H9 (cell line): ENCODE results near the gene SLC17A9. TPM values are rescaled to one million over a fixed set of nuclear protein-coding genes. Genes with fewer than 3 reads are reported as not detected.

Experiments used
- DNase-seq: peaks from one replicate; pipeline ENCODE4 v3.0.0-alpha.2; 2017
- H2AFZ ChIP-seq: one replicate; pipeline ENCODE4 v1.6.1; 2013; ENCODE audit warnings: mild to moderate bottlenecking, low read length, control low read depth, moderate library complexity
- H2AK5ac ChIP-seq: 2 replicates; pipeline ENCODE4 v1.6.1; 2013; ENCODE audit warnings: low read length, control low read depth, mixed read lengths; ENCODE audit not compliant: insufficient read length
- H2BK120ac ChIP-seq: one replicate; pipeline ENCODE4 v1.6.1; 2013; ENCODE audit warnings: low read depth, mild to moderate bottlenecking, low read length, control low read depth, inconsistent platforms; ENCODE audit not compliant: poor library complexity, severe bottlenecking
- H2BK12ac ChIP-seq: 2 replicates; pipeline ENCODE4 v1.6.1; 2013; ENCODE audit warnings: low read length, control low read depth, mixed read lengths, low read depth; ENCODE audit not compliant: insufficient read length
- H2BK15ac ChIP-seq: 2 replicates; pipeline ENCODE4 v1.6.1; 2013; ENCODE audit warnings: low read depth, low read length, control low read depth
- H2BK20ac ChIP-seq: one replicate; pipeline ENCODE4 v1.6.1; 2013; ENCODE audit warnings: low read depth, mild to moderate bottlenecking, low read length, control low read depth, inconsistent platforms; ENCODE audit not compliant: poor library complexity, severe bottlenecking
- H2BK5ac ChIP-seq: 2 replicates; pipeline ENCODE4 v1.6.1; 2013; ENCODE audit warnings: low read length, control low read depth, mixed read lengths; ENCODE audit not compliant: insufficient read length
- H3K14ac ChIP-seq: 2 replicates; pipeline ENCODE4 v1.6.1; 2013; ENCODE audit warnings: low read length, control low read depth; ENCODE audit not compliant: insufficient read depth
- H3K18ac ChIP-seq: 2 replicates; pipeline ENCODE4 v1.6.1; 2013; ENCODE audit warnings: low read depth, mild to moderate bottlenecking, mixed read lengths, low read length, control low read depth; ENCODE audit not compliant: insufficient read length
- H3K23ac ChIP-seq: 2 replicates; pipeline ENCODE4 v1.6.1; 2013; ENCODE audit warnings: low read length, control low read depth, mixed read lengths, low read depth; ENCODE audit not compliant: insufficient read length
- H3K23me2 ChIP-seq: 2 replicates; pipeline ENCODE4 v1.6.1; 2013; ENCODE audit warnings: low read depth, mild to moderate bottlenecking, mixed read lengths, low read length, control low read depth; ENCODE audit not compliant: insufficient read length, poor library complexity, severe bottlenecking
- H3K27ac ChIP-seq: 2 replicates; pipeline ENCODE4 v1.5.1; 2013; ENCODE audit warnings: low read length, control low read depth, mixed read lengths, low read depth; ENCODE audit not compliant: insufficient read length
- H3K27me3 ChIP-seq: 2 replicates; pipeline ENCODE4 v1.6.1; 2013; ENCODE audit warnings: low read length, control low read depth, inconsistent platforms; ENCODE audit not compliant: insufficient read depth
- H3K4ac ChIP-seq: 2 replicates; pipeline ENCODE4 v1.6.1; 2013; ENCODE audit warnings: low read depth, mild to moderate bottlenecking, control low read depth, inconsistent platforms, low read length, moderate library complexity
- H3K4me1 ChIP-seq: 2 replicates; pipeline ENCODE4 v1.6.1; 2013; ENCODE audit warnings: low read length, control low read depth, inconsistent platforms; ENCODE audit not compliant: insufficient read depth
- H3K4me2 ChIP-seq: 2 replicates; pipeline ENCODE4 v1.6.1; 2013; ENCODE audit warnings: low read length, control low read depth, mixed read lengths; ENCODE audit not compliant: insufficient read length, insufficient read depth
- H3K56ac ChIP-seq: 2 replicates; pipeline ENCODE4 v1.6.1; 2013; ENCODE audit warnings: low read depth, mild to moderate bottlenecking, mixed read lengths, low read length, control low read depth; ENCODE audit not compliant: insufficient read length
- H3K79me1 ChIP-seq: 2 replicates; pipeline ENCODE4 v1.6.1; 2013; ENCODE audit warnings: low read depth, mild to moderate bottlenecking, moderate library complexity, low read length, control low read depth, inconsistent platforms; ENCODE audit not compliant: insufficient read depth, poor library complexity, severe bottlenecking
- H3K79me2 ChIP-seq: 2 replicates; pipeline ENCODE4 v1.6.1; 2013; ENCODE audit warnings: low read length, control low read depth, inconsistent platforms; ENCODE audit not compliant: insufficient read depth
- H3K9ac ChIP-seq: 2 replicates; pipeline ENCODE4 v1.6.1; 2013; ENCODE audit warnings: low read length, control low read depth, mixed read lengths; ENCODE audit not compliant: insufficient read length; ENCODE audit errors: extremely low read depth
- H3K9me3 ChIP-seq: one replicate; pipeline ENCODE4 v1.6.1; 2013; ENCODE audit warnings: low read depth, low read length, inconsistent platforms; ENCODE audit not compliant: control insufficient read depth
- H3T11ph ChIP-seq: one replicate; pipeline ENCODE4 v1.6.1; 2013; ENCODE audit warnings: mild to moderate bottlenecking, low read length, control low read depth, inconsistent platforms
- H4K20me1 ChIP-seq: one replicate; pipeline ENCODE4 v1.6.1; 2013; ENCODE audit not compliant: control insufficient read depth, insufficient read length, insufficient read depth
- H4K5ac ChIP-seq: 2 replicates; pipeline ENCODE4 v1.6.1; 2013; ENCODE audit warnings: low read depth, mild to moderate bottlenecking, mixed read lengths, low read length, control low read depth; ENCODE audit not compliant: insufficient read length
- H4K8ac ChIP-seq: replicated peaks from 2 replicates; pipeline ENCODE4 v1.6.1; 2013; ENCODE audit warnings: low read length, control low read depth, mixed read lengths, low read depth; ENCODE audit not compliant: insufficient read length
- H4K91ac ChIP-seq: 2 replicates; pipeline ENCODE4 v1.6.1; 2013; ENCODE audit warnings: low read depth, mild to moderate bottlenecking, moderate library complexity, mixed read lengths, low read length, control low read depth; ENCODE audit not compliant: insufficient read length
- H3K27ac Mint-ChIP-seq, 3 experiments: 2 replicates in 2 of 3; 3 replicates in 1 of 3; pipeline ENCODE4 v1.8.0; 2020 to 2021; ENCODE audit warnings: mixed read lengths in 3 of 3, mild to moderate bottlenecking in 1 of 3, moderate library complexity in 1 of 3
- H3K27me3 Mint-ChIP-seq: 2 replicates; pipeline ENCODE4 v1.8.0; 2021; ENCODE audit warnings: low read depth, mild to moderate bottlenecking, moderate library complexity, mixed read lengths
- H3K36me3 Mint-ChIP-seq, 3 experiments: 2 replicates in 2 of 3; 3 replicates in 1 of 3; pipeline ENCODE4 v1.8.0; 2020 to 2021; ENCODE audit warnings: low read depth in 3 of 3, mixed read lengths in 3 of 3; ENCODE audit not compliant: insufficient read depth in 1 of 3
- H3K4me1 Mint-ChIP-seq, 2 experiments: 2 replicates each; pipeline ENCODE4 v1.8.0; 2020; ENCODE audit warnings: mixed read lengths in 2 of 2
- H3K4me3 Mint-ChIP-seq, 2 experiments: 2 replicates in 1 of 2; 3 replicates in 1 of 2; pipeline ENCODE4 v1.8.0; 2020 to 2021; ENCODE audit warnings: mild to moderate bottlenecking in 2 of 2, mixed read lengths in 2 of 2, moderate library complexity in 1 of 2
- H3K9me3 Mint-ChIP-seq, 2 experiments: 2 replicates in 1 of 2; 3 replicates in 1 of 2; pipeline ENCODE4 v1.8.0; 2020; ENCODE audit warnings: mild to moderate bottlenecking in 2 of 2, mixed read lengths in 2 of 2, moderate library complexity in 1 of 2
- CTCF ChIP-seq: fragments of 200-600 bp; sonication (generic); conservative IDR thresholded peaks from 3 replicates; pipeline ENCODE4 v1.8.0; 2021; ENCODE audit warnings: antibody characterized with exemption, mild to moderate bottlenecking
- whole genome bisulfite sequencing: extraction: QIAGEN DNeasy Blood & Tissue Kit; methylation state at CpG from one replicate; pipeline ENCODE4 v1.1.7; 2013; ENCODE audit warnings: missing lambda C conversion rate, low lambda C conversion rate, mixed read lengths; ENCODE audit not compliant: insufficient read length; ENCODE audit errors: extremely low coverage; 5-methylcytosine and 5-hydroxymethylcytosine counted together
- total RNA-seq: library from RNA; stranded (reverse); gene quantifications from 2 replicates; pipeline ENCODE4 v1.2.1, GENCODE V29; 2021

Gene SLC17A9
- total RNA-seq, 1 experiment from 2014 or later, result 20.9 TPM

- no peak overlapping the region for H3K23ac ChIP-seq
- no peak overlapping the region for H2BK12ac ChIP-seq
- Mint-ChIP-seq H3K27ac (peak overlapping the region; percentile 93 to 97 (median 96); a peak in 4 of 7 replicates), H3K36me3 (peaks cover 0 to 4% (median 2%) of the 10 kb centered on the region in 3 experiments; a peak in 4 of 7 replicates), H3K27me3 (no peaks in the 10 kb centered on the region), H3K9me3 (no peaks in the 10 kb centered on the region), H3K4me3 (peak overlapping the region; percentile 92 to 97), H3K4me1 (peaks cover 58 to 60% of the 10 kb centered on the region in 2 experiments)
- no peak overlapping the region for H3K27ac ChIP-seq
- no peaks in the 10 kb centered on the region for H3K27me3 ChIP-seq
- H3K79me1 ChIP-seq, result no peaks in the 10 kb centered on the region
- no peak overlapping the region for H3T11ph ChIP-seq
- no peak for TF ChIP-seq CTCF
- H3K56ac ChIP-seq, result no peak overlapping the region
- no CpG with 5 or more reads among the region's 4 CpGs for WGBS
- H2BK20ac ChIP-seq, result no peak overlapping the region
- H2BK5ac ChIP-seq, result no peak overlapping the region
- no peak overlapping the region for H2BK120ac ChIP-seq
- peaks cover 12% of the 10 kb centered on the region for H4K20me1 ChIP-seq
- no peak overlapping the region for H4K91ac ChIP-seq
- H3K23me2 ChIP-seq, result peaks cover 38% of the 10 kb centered on the region
- peaks cover 17% of the 10 kb centered on the region for H3K4me1 ChIP-seq
- H3K9ac ChIP-seq, result peak overlapping the region; percentile 94
- DNase-seq, result no peak
- H2AFZ ChIP-seq, result no peak overlapping the region
- H3K14ac ChIP-seq, result no peak overlapping the region
- H2BK15ac ChIP-seq, result no peak overlapping the region
- H3K4me2 ChIP-seq, result peak overlapping the region; percentile 100
- H3K79me2 ChIP-seq, result peaks cover 65% of the 10 kb centered on the region
- H2AK5ac ChIP-seq, result no peak overlapping the region
- no peak overlapping the region for H3K4ac ChIP-seq
- no peak overlapping the region for H3K18ac ChIP-seq
- H3K9me3 ChIP-seq, result no peaks in the 10 kb centered on the region
- no peak overlapping the region for H4K5ac ChIP-seq
- H4K8ac ChIP-seq, result no peak overlapping the region
Measured at GRCh38 chr20:62925076-62925419, 27.5 kb upstream of the SLC17A9 start.
